Stimulated activated CD8-positive, alpha-beta memory T cell treated with anti-CD3 and anti-CD28 coated beads, Interleukin-15, amount 100 ng/mL, for 1 hour (primary cell): Measurements from ENCODE around the gene UGT1A9.

ENCODE experiments used
- DNase-seq: peaks from one replicate; pipeline ENCODE4 v3.0.0-alpha.2; 2020; ENCODE audit warnings: low read depth

Gene UGT1A9

GRCh38 chr2:233758849-233759248 is 87.2 kb downstream of the UGT1A9 start:
- DNase-seq, result no peak

- no peak for DNase-seq
Observed at GRCh38 chr2:233760043-233760442, 88.3 kb downstream of the UGT1A9 start, which contains the start of gene UGT1A1. Gene UGT1A1 (plus strand): TSS chr2:233760270. CDS start chr2:233760288, 18 bp downstream.

DNA sequence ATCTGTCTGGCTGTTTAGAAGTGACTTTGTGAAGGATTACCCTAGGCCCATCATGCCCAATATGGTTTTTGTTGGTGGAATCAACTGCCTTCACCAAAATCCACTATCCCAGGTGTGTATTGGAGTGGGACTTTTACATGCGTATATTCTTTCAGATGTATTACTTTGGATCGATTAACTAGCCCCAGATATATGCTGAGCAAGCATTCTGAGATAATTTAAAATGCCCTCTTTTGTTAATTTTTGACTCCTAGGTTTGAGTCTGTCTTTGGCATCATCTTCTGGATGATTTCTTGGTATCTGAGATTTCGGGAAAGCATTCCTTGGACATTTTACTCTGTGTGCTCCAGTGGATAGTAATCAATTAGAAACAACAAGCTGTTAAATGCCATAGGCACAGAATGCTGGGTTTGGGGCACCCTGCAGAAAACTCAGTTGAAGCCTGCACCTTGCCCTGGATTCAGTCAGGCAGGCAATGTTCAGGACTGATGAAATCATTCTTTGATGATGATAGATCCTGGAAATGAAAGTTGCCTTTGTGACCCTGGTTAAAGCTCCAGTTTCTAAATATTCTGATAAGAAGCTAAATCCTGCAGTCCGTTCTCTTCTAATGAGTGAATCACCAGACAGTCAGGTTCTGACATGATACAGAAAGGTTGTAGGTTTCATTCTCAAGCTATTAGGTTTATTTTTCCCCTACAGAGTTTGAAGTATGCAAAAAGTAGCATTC is 89.5 kb downstream of the UGT1A9 start:
- no peak for DNase-seq

DNA sequence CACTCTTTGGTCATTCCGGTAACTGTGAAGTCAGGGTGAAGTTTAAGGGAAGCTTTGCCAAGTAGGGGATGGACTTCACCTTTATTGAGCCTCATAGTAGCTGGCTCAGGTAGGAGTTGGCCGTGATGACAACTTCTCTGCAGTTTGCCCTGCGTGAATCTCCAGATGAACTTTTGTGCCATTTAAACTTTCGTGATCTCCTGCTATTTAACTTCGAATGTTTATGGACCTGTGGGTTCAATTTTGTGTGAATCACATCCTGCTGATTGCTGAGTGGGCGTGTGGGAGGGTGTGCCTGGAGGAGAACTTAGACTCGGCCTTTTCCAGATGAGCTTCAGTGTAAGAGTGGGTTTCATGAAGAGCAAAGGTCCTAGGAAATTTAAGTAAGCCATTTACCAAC is 92.6 kb downstream of the UGT1A9 start:
- no peak for DNase-seq

- no peak for DNase-seq
Observed at GRCh38 chr2:233764761-233765160, 93.1 kb downstream of the UGT1A9 start.

- no peak for DNase-seq
Observed at GRCh38 chr2:233766416-233766815, 94.7 kb downstream of the UGT1A9 start.

DNA sequence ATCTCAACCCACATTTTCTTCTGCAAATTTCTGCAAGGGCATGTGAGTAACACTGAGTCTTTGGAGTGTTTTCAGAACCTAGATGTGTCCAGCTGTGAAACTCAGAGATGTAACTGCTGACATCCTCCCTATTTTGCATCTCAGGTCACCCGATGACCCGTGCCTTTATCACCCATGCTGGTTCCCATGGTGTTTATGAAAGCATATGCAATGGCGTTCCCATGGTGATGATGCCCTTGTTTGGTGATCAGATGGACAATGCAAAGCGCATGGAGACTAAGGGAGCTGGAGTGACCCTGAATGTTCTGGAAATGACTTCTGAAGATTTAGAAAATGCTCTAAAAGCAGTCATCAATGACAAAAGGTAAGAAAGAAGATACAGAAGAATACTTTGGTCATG is 96.4 kb downstream of the UGT1A9 start:
- no peak for DNase-seq

- DNase-seq, result no peak
Observed at GRCh38 chr2:233769260-233769659, 97.6 kb downstream of the UGT1A9 start.

- DNase-seq, result no peak
Observed at GRCh38 chr2:233772153-233772552, 100.5 kb downstream of the UGT1A9 start.

GRCh38 chr2:233772583-233772982 is 100.9 kb downstream of the UGT1A9 start:
- DNase-seq, result no peak

- no peak for DNase-seq
Observed at GRCh38 chr2:233773854-233774253, 102.2 kb downstream of the UGT1A9 start.

DNA sequence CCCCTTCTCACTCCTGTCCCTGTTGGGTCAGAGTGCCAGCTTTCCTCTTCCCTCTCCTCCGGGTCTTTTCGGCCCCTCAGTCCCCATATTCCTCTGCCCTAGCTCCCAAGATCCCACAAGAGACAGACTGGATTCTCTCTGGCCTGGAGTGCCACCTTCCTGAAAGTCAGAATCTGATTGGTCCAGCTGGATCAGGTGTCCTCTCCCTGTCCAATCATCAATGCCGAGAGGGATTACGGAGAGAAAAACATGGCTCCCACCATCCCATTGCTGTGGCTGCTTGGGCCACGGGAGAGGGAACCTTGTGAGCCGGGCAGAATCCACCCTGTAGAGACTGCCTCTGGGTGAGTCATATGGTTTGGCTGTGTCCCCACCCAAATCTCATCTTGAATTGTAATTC is 103.7 kb downstream of the UGT1A9 start:
- no peak for DNase-seq

- DNase-seq, result no peak
Observed at GRCh38 chr2:233778030-233778429, 106.3 kb downstream of the UGT1A9 start, which contains the start of gene MROH2A. Gene MROH2A (plus strand): TSS chr2:233778330. CDS start chr2:233779359, 1,029 bp downstream.

DNA sequence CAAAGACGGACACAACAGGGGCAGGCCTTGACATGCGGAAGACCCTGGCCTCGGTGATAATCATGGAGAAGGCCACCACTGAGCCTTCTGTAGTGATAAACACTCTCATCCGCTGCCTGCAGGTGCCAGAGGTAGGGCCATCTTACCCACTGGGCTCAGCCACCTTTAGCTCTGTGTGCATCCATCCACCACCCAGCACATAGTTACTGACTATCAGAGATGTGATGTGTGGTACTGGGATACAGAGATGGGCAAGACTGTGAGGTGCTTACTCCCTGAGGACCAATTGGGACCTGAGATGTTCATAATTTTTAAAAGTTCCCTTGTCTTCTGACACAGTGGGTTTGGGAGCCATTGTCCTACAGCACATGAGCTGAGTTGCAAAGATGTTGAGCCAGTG is 108.0 kb downstream of the UGT1A9 start:
- DNase-seq, result no peak

DNA sequence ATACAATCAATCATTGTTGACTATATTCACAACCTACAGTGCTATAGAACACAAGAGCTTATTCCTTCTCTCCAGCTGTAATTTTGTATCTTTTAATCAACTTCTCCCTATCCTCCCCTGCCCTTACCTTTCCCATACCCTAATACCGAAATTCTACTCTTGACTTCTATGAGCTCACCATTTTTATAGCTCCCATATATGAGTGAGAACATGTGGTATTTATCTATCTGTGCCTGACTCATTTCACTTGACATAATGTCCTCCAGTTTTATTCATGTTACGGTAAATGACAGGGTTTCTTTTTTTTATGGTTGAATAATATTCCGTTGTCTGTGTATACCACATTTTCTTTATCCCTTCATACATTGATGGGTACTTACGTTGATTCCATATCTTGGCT is 109.1 kb downstream of the UGT1A9 start:
- DNase-seq, result no peak

- DNase-seq, result no peak
Observed at GRCh38 chr2:233789554-233789953, 117.9 kb downstream of the UGT1A9 start.

DNA sequence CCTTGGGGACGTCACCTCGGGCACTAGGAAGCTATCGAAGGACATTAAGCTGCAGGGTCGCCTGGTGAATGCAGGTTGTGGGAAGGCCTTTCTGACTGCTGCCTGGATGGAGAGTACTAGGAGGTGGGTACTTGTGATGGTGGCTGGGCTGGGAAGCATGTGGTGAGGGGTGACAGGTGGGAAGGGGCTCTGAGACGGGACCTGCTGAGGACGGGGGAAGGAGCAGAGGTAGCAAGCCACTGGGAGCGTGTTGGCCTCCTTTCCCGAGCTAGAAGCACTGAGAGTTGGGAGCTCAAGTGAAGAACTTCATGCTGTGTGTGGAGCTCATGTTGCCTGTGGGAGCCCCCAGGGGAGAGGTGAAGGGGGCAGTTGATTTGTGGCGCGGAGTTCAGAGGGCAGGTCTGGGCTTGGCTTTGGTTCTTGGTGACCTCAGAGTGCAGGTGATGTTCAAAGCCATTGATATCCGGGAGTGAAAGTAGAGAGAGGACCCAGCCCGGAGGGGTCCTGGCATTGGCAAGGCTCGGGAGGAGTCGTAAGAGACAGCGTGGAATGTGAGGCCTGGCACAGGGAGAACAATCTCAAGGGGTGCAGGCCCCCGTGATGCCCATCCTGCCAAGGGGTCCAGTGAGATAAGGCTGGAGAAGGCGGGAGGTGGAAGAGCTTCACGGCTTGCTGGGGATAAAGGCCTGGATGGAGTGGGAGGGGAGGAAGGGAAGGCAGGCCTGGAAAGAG is 119.6 kb downstream of the UGT1A9 start:
- no peak for DNase-seq

DNA sequence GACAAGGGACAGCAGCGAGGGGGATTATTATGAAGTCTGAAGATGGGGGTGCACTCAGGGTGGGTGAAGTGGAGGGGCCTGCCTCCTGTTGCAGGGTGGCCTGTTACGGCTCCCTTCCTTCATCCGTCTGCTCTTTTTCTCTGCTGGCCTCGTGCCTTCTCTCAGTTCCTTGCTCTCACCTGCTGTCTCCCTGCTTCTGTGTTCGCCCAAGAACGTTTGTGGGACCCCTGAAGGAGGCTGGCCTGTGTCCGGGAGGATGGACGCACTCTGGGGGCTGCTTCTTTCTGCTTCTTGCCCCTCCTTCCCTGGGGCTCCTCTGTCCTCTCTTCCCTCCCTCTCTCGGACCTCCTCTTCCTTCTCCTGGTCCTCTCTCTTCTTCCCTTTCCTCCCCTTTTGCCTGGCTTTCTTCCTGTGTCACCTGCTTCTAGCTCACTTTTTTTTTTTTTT is 120.2 kb downstream of the UGT1A9 start:
- DNase-seq, result no peak

DNA sequence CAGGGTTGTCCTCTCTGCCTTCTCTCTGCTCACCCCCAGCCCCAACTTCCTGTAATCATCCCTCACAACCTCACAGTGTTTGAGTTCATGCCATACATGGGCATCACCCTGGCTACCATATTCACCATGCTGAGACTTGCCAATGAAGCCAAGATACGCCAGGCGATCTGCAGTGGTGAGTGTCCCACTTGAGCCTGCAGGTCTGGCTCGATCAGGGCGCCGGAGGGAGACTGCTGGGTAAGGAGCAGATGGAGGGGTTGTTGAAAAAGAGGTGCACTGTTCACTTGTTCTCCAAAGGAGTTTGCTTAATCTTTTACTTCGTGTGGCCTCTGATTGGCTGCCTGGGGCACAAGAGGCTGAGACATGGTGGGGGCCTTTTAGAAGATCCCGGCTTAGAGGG is 121.0 kb downstream of the UGT1A9 start:
- no peak for DNase-seq

DNA sequence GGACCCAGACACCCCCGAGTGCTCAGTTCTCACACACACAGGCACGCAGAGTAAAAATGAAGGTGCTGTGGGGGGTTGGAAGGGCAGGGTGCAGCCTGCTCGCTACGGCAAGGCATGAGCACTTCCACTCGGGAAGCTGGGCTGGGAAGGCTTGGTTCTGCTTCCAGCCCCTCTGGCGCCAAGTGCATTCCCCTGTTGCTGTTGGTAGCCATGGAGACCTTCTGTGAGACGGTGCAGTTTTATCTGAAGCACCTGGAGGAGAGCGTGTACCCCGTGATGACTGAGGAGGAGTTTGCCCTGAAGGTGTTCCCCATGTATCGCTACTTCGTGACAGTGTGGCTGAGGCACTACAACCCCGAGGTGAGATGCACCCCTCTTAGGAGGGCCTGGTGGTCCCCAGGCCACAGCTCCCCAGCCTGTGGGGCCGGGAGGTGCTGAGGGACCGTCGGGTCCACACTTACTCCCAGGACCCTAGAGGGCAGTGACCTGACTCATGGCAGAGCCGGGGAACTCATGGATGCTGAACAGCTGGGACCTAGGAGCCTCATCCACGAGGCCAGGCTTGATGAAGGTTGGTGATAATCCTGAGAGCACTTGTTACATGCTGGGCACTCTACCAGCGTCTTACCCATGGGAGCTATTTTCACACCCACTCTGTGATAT is 121.9 kb downstream of the UGT1A9 start:
- DNase-seq, result no peak

- DNase-seq, result no peak
Observed at GRCh38 chr2:233794128-233794658, 122.5 kb downstream of the UGT1A9 start.

DNA sequence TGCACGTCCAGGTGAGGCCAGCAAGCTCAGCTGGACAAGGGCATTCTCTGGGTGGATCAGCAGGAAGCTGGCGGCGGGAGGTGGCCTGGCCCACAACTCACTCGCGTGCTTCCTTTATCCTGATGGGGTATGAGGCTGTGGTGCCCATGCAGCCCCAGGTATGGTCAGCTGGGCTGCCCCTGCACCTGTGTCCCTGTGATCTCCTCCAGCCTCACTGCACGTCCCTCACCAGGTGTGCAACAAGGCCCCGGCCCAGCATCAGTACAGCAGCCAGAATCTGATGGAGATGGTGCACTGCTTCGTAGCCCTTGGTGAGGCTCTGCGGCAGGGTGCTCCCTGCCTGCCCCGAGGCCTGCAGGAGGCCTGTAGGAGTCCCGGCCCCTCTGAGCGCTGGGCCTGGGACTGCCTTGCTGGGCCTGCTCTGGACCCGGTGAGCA is 124.1 kb downstream of the UGT1A9 start:
- DNase-seq, result no peak

DNA sequence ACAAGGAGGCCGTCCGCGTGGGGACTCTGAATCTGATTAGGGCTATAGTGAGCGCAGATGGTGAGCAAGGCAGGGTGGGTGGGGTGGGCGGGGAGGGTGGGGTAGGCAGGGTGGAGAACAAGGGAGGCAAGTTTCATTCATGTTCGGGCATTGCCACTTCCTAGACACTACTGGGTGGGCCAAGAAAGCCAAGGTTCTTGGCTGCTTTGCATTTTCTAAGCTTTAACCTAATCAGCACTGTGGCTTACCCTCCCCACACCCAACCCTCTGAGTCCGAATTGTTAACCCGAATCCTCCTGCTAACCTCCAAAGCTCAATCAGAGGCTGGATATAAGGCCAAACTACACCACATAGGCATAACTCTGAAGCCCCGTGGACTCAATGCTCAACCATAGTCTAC is 124.6 kb downstream of the UGT1A9 start:
- no peak for DNase-seq
